Testis (tissue), 3 donors: ENCODE results near the gene ABCG1. TPM values are rescaled to one million over a fixed set of nuclear protein-coding genes. Genes with fewer than 3 reads are reported as not detected.

Experiments
- DNase-seq: peaks from one replicate; pipeline ENCODE4 v3.0.0-alpha.2; 2019
- H3K27ac ChIP-seq, 2 donors: fragments of 200-600 bp; sonication (generic); one replicate each; pipeline ENCODE4 v1.5.1; 2019
- H3K27me3 ChIP-seq: fragments of 200-600 bp; sonication (generic); one replicate; pipeline ENCODE4 v1.5.1; 2019
- H3K36me3 ChIP-seq: fragments of 200-600 bp; sonication (generic); one replicate; pipeline ENCODE4 v1.5.1; 2017; ENCODE audit warnings: low read depth; ENCODE audit errors: missing control alignments
- H3K4me1 ChIP-seq: fragments of 200-600 bp; sonication (generic); one replicate; pipeline ENCODE4 v1.5.1; 2019
- H3K4me3 ChIP-seq, 2 donors: fragments of 200-600 bp; sonication (generic); one replicate each; pipeline ENCODE4 v1.5.1; 2017 to 2019
- H3K9me3 ChIP-seq: fragments of 200-600 bp; sonication (generic); one replicate; pipeline ENCODE4 v1.5.1; 2017
- CTCF ChIP-seq, 3 experiments: fragments of 450-650 bp in 2 of 3; fragments of 200-600 bp in 1 of 3; sonication (generic) in 1 of 3; IDR thresholded peaks; one replicate each; pipeline ENCODE4 v1.5.1; 2016 to 2019; ENCODE audit warnings: antibody characterized with exemption in 3 of 3, mild to moderate bottlenecking in 2 of 3, moderate library complexity in 1 of 3
- POLR2A ChIP-seq: fragments of 450-650 bp; IDR thresholded peaks from one replicate; pipeline ENCODE4 v1.6.1; 2017; ENCODE audit warnings: antibody characterized with exemption, mild to moderate bottlenecking, moderate library complexity
- WGBS, 2 donors: methylation state at CpG; one replicate each; pipeline ENCODE4 v1.1.5; 2018; 5-methylcytosine and 5-hydroxymethylcytosine counted together
- intact Hi-C: fragments of 100-400 bp; cut with DNase I; formaldehyde crosslinking; loops from one replicate; pipeline ENCODE4 v1.15.1; 2023; ENCODE audit warnings: low total_unique reads
- polyA plus RNA-seq: library from polyadenylated mRNA; stranded (reverse); fragments of 350-450 nt; fragmentation: Illumina TruSeq; extraction: RNeasy Lipid Tissue Mini Kit (QIAGEN cat#74804); gene quantifications from one replicate; pipeline ENCODE4 v1.2.3, GENCODE V29; 2014; ENCODE audit warnings: low read depth, low replicate concordance; ENCODE audit not compliant: insufficient read depth
- total RNA-seq, 2 donors: library from RNA; depleted of rRNA; stranded (reverse); fragments of >200 nt; gene quantifications; one replicate each; pipeline ENCODE4 v1.2.3, GENCODE V29; 2016

The ABCG1 gene
- total and polyA plus RNA-seq, 3 donors from 2014 or later = 4.6 to 5.9 (median 5.1) TPM

GRCh38 chr21:42296501-42296900, 77.6 kb downstream of the ABCG1 start:
- no peaks in the 10 kb centered on the region for H3K9me3 ChIP-seq
- intact Hi-C loops = no loop called here
- no peak overlapping the region for H3K4me3 ChIP-seq
- no peak overlapping the region for H3K27ac ChIP-seq
- no peaks in the 10 kb centered on the region for H3K36me3 ChIP-seq
- DNase-seq = no peak
- no peaks in the 10 kb centered on the region for H3K4me1 ChIP-seq
- TF ChIP-seq POLR2A = no peak
- TF ChIP-seq CTCF (IDR thresholded peaks at IDR 0.05) = no peak
- no peaks in the 10 kb centered on the region for H3K27me3 ChIP-seq
- WGBS, 2 donors = 87 to 92% methylated on average over 7 of the region's 7 CpGs

- intact Hi-C loops = no loop called here
- Histone ChIP-seq H3K36me3 (no peaks in the 10 kb centered on the region), H3K4me3 (no peak overlapping the region)
These were observed 78.4 kb downstream of the ABCG1 start for GRCh38 chr21:42297377-42297776.

GRCh38 chr21:42298237-42298636, 79.3 kb downstream of the ABCG1 start:
- no peak for TF ChIP-seq CTCF (IDR thresholded peaks at IDR 0.05)
- TF ChIP-seq POLR2A = no peak
- intact Hi-C loops = no loop called here
- Histone ChIP-seq H3K27me3 (no peaks in the 10 kb centered on the region), H3K27ac (no peak overlapping the region), H3K4me1 (no peaks in the 10 kb centered on the region), H3K36me3 (no peaks in the 10 kb centered on the region), H3K9me3 (no peaks in the 10 kb centered on the region), H3K4me3 (no peak overlapping the region)
- no peak for DNase-seq
- WGBS, 2 donors = 86 to 87% methylated on average over 6 of the region's 6 CpGs

More at GRCh38 chr21:42297377-42297776, 78.4 kb downstream of the ABCG1 start:
- Histone ChIP-seq H3K27ac (no peak overlapping the region), H3K4me1 (no peaks in the 10 kb centered on the region), H3K9me3 (no peaks in the 10 kb centered on the region), H3K27me3 (no peaks in the 10 kb centered on the region)
- no peak for TF ChIP-seq CTCF (IDR thresholded peaks at IDR 0.05)
- TF ChIP-seq POLR2A = no peak
- 86 to 89% methylated on average over 9 of the region's 9 CpGs for WGBS, 2 donors
- DNase-seq = no peak

- Histone ChIP-seq H3K36me3 (no peaks in the 10 kb centered on the region), H3K4me1 (no peaks in the 10 kb centered on the region), H3K9me3 (no peaks in the 10 kb centered on the region), H3K4me3 (no peak overlapping the region), H3K27me3 (no peaks in the 10 kb centered on the region), H3K27ac (no peak overlapping the region)
- 81 to 87% methylated on average over 5 of the region's 5 CpGs for WGBS, 2 donors
- TF ChIP-seq POLR2A (no peak), CTCF (IDR thresholded peaks at IDR 0.05) (no peak)
- intact Hi-C loops = no loop called here
- DNase-seq = no peak
These were observed 79.7 kb downstream of the ABCG1 start for GRCh38 chr21:42298657-42299056.

- DNase-seq = no peak
- H3K27ac ChIP-seq = no peak overlapping the region
- TF ChIP-seq POLR2A (no peak), CTCF (IDR thresholded peaks at IDR 0.05) (no peak)
- intact Hi-C loops = no loop called here
- no peaks in the 10 kb centered on the region for H3K27me3 ChIP-seq
- H3K9me3 ChIP-seq = no peaks in the 10 kb centered on the region
- H3K4me1 ChIP-seq = no peaks in the 10 kb centered on the region
- no peaks in the 10 kb centered on the region for H3K36me3 ChIP-seq
- 88 to 89% methylated on average over 18 to 20 of the region's 20 CpGs for WGBS, 2 donors
- no peak overlapping the region for H3K4me3 ChIP-seq
These were observed 80.5 kb downstream of the ABCG1 start for GRCh38 chr21:42299324-42300044.
